GM19463 (cell line): ENCODE results near the gene HOOK1.

Experiments
- ATAC-seq: cut with Tn5 transposase; IDR thresholded peaks from one replicate; pipeline ENCODE4 v1.9.1; 2021; ENCODE audit warnings: mild to moderate bottlenecking, moderate library complexity; ENCODE audit not compliant: unreplicated experiment

Gene HOOK1

GRCh38 chr1:59814901-59815825 lies at the start of gene HOOK1:
Gene HOOK1, plus strand, starts transcription at chr1:59814949. Its CDS starts 169 bp downstream, at chr1:59815118.
- no peak for ATAC-seq

GRCh38 chr1:59765011-59765730 lies 49.6 kb upstream of the HOOK1 start:
- ATAC-seq: no peak

- ATAC-seq: no peak
Measured at GRCh38 chr1:59766227-59766855, 48.4 kb upstream of the HOOK1 start.

- no peak for ATAC-seq
Measured at GRCh38 chr1:59767119-59767518, 47.6 kb upstream of the HOOK1 start.

GRCh38 chr1:59768792-59769735 lies 45.7 kb upstream of the HOOK1 start:
- ATAC-seq: no peak

- ATAC-seq: no peak
Measured at GRCh38 chr1:59769736-59770095, 45.0 kb upstream of the HOOK1 start.

- no peak for ATAC-seq
Measured at GRCh38 chr1:59771361-59771760, 43.4 kb upstream of the HOOK1 start.

GRCh38 chr1:59775480-59775879 lies 39.3 kb upstream of the HOOK1 start:
- no peak for ATAC-seq

- ATAC-seq: no peak
Measured at GRCh38 chr1:59776960-59777852, 37.5 kb upstream of the HOOK1 start.

GRCh38 chr1:59779949-59780348 lies 34.8 kb upstream of the HOOK1 start:
- no peak for ATAC-seq

- no peak for ATAC-seq
Measured at GRCh38 chr1:59788825-59789224, 25.9 kb upstream of the HOOK1 start.

- no peak for ATAC-seq
Measured at GRCh38 chr1:59798600-59798999, 16.1 kb upstream of the HOOK1 start.

GRCh38 chr1:59803458-59804038 lies 11.2 kb upstream of the HOOK1 start:
- ATAC-seq: no peak

- no peak for ATAC-seq
Measured at GRCh38 chr1:59804301-59804700, 10.4 kb upstream of the HOOK1 start.

- no peak for ATAC-seq
Measured at GRCh38 chr1:59805554-59805953, 9.2 kb upstream of the HOOK1 start.

GRCh38 chr1:59814180-59814900 lies 409 bp upstream of the HOOK1 start:
- peak; percentile 96 for ATAC-seq

GRCh38 chr1:59815892-59816291 lies 1.1 kb downstream of the HOOK1 start:
- no peak for ATAC-seq

- no peak for ATAC-seq
Measured at GRCh38 chr1:59816318-59816878, 1.6 kb downstream of the HOOK1 start.
